D721Med (cell line): ENCODE measurements around the gene LRR1.

Experiments
- DNase-seq: peaks from one replicate; pipeline ENCODE4 v3.0.0; 2011; ENCODE audit warnings: low spot score; ENCODE audit not compliant: insufficient read length
- FAIRE-seq: peaks from 2 replicates; lab custom pipeline; 2011; peaks lifted over from hg19 to GRCh38; lab: Jason Lieb, UNC
- CTCF ChIP-seq: IDR thresholded peaks from 2 replicates; pipeline ENCODE4 v1.5.1; 2012; ENCODE audit warnings: mild to moderate bottlenecking, control low read depth; ENCODE audit not compliant: insufficient read depth; ENCODE audit errors: missing control alignments

Gene LRR1

DNA sequence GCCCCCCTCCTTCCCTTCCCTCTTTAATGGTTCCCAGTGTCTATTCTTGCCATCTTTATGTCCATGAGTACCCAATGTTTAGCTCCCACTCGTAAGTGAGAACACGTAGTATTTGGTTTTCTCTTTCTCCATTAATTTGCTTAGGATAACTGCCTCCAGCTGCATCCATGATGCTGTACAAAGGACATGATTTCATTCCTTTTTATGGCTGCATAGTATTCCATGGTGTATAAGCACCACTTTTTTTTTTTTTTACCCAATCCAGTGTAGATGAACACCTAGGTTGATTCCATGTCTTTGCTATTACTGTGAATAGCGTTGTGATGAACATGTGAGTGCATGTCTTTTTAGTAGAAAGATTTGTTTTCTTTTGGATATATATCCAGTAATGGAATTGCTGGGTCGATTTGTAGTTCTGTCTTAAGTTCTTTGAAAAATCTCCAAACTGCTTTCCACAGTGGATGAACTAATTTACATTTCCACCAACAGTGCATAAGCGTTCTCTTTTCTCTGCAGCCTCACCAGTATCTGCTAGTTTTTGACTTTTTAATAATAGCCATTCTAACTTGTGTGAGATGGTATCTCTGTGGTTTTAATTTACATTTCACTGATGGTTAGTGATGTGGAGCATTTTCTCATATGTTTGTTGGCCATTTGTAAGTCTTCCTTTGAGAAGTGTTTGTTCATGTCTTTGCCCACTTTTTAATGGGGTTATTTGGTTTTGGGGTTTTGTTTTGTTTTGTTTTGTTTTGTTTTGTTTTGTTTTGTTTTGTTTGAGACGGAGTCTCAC lies 38.6 kb upstream of the LRR1 start:
- FAIRE-seq, result no peak
- no peak for DNase-seq
- TF ChIP-seq CTCF, result no peak

- no peak for TF ChIP-seq CTCF
- no peak for FAIRE-seq
Observed at GRCh38 chr14:49566714-49567113, 32.0 kb upstream of the LRR1 start.

GRCh38 chr14:49569281-49569680 lies 29.5 kb upstream of the LRR1 start:
- TF ChIP-seq CTCF, result no peak
- FAIRE-seq (no peak), DNase-seq (no peak)

More at GRCh38 chr14:49566714-49567113, 32.0 kb upstream of the LRR1 start:
- no peak for DNase-seq

GRCh38 chr14:49574038-49574437 lies 24.7 kb upstream of the LRR1 start:
- no peak for FAIRE-seq
- no peak for TF ChIP-seq CTCF
- no peak for DNase-seq

DNA sequence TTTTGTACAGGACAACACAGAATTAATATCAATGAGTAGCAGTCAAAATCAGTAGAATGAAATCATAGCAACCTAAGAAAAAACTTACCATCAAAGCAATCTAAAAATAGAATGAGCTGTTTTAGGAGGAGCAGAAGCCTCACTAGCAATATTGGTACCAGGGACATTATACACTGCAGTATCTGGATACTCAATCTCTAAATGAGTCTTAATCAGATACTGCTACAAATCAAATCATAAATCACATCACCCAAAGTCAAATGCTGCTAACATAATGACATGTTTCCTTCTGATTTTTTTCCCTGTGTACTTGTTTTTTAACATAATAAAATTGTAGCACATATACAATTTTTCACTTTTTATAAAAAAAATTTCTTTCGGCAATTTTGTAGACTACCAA lies 20.6 kb upstream of the LRR1 start:
- DNase-seq (no peak), FAIRE-seq (no peak)
- no peak for TF ChIP-seq CTCF

DNA sequence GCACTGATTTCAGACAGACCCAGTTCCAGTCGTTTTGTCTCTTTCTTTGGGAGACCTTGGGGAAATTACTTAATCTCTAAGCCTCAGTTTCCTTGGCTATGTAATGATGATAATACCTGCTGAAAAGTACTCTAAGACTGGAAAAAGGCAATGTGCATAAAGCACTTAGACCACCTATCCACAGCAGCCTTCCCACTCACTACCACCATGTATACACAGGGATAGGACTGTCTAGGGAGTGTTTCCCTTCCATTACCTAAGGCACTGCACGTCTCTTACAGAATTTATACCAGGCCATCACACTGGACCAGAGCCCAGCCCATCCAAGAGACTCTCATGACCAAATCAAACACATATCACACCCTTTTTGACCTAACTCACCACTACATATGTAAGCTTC lies 18.9 kb upstream of the LRR1 start:
- DNase-seq (no peak), FAIRE-seq (no peak)
- no peak for TF ChIP-seq CTCF
